Esophagus (tissue), 2 donors: Measurements from ENCODE around the gene FAM200B. TPM values are rescaled to one million over a fixed set of nuclear protein-coding genes. Genes with fewer than 3 reads are reported as not detected.

Experiments
- H3K27ac ChIP-seq, 2 donors: one replicate each; pipeline ENCODE4 v1.5.1; 2013; ENCODE audit warnings: low read depth in 2 of 2, mild to moderate bottlenecking in 2 of 2, inconsistent platforms in 1 of 2, low read length in 1 of 2, moderate library complexity in 1 of 2
- H3K27me3 ChIP-seq, 2 donors: one replicate each; pipeline ENCODE4 v1.6.1; 2013; ENCODE audit warnings: low read length in 2 of 2, control low read depth in 1 of 2, mild to moderate bottlenecking in 1 of 2; ENCODE audit not compliant: insufficient read depth in 2 of 2, control insufficient read depth in 1 of 2
- H3K36me3 ChIP-seq, 2 donors: one replicate each; pipeline ENCODE4 v1.6.1; 2013; ENCODE audit warnings: low read length in 1 of 2; ENCODE audit not compliant: control insufficient read depth in 2 of 2, insufficient read depth in 2 of 2
- H3K4me1 ChIP-seq, 2 donors: one replicate each; pipeline ENCODE4 v1.6.1; 2013; ENCODE audit warnings: low read length in 1 of 2; ENCODE audit not compliant: control insufficient read depth in 2 of 2, insufficient read depth in 2 of 2
- H3K4me3 ChIP-seq, 2 donors: one replicate each; pipeline ENCODE4 v1.5.1; 2013; ENCODE audit warnings: low read length in 2 of 2, mild to moderate bottlenecking in 2 of 2, low read depth in 1 of 2, moderate library complexity in 1 of 2
- H3K9me3 ChIP-seq, 2 donors: one replicate each; pipeline ENCODE4 v1.6.1; 2013; ENCODE audit warnings: mild to moderate bottlenecking in 2 of 2, low read depth in 1 of 2, low read length in 1 of 2, moderate library complexity in 1 of 2; ENCODE audit not compliant: control insufficient read depth in 2 of 2, insufficient read depth in 1 of 2
- WGBS, 2 donors: extraction: QIAGEN DNeasy Blood & Tissue Kit; methylation state at CpG; one replicate each; pipeline ENCODE4 v1.1.7; 2013; 5-methylcytosine and 5-hydroxymethylcytosine counted together
- polyA plus RNA-seq, 2 donors: library from polyadenylated mRNA; stranded (reverse); fragments of 200-250 nt; gene quantifications; one replicate each; pipeline ENCODE4 v1.2.3, GENCODE V29; 2013
- donor health status: healthy with polysubstance abuse.
- donor health status: Bipolar disorder and iron deficiency.

The FAM200B gene
- 10 to 100 TPM; 25.7 to 42.6 TPM for polyA plus RNA-seq

- WGBS, 2 donors, result 0 to 1% methylated on average over 56 of the region's 56 CpGs
Observed at GRCh38 chr4:15681372-15682241, at the start of gene FAM200B. Gene FAM200B (plus strand): TSS chr4:15681827. CDS start chr4:15686978, 5,151 bp downstream.

GRCh38 chr4:15636818-15637217 lies 44.8 kb upstream of the FAM200B start:
- H3K27me3 ChIP-seq, result no peaks in the 10 kb centered on the region
- H3K9me3 ChIP-seq, result no peaks in the 10 kb centered on the region
- H3K27ac ChIP-seq, result no peak overlapping the region
- H3K4me1 ChIP-seq, result no peaks in the 10 kb centered on the region
- WGBS, 2 donors, result 86 to 90% methylated on average over 1 of the region's 1 CpG
- H3K4me3 ChIP-seq, result no peak overlapping the region
- H3K36me3 ChIP-seq, result no peaks in the 10 kb centered on the region

More at GRCh38 chr4:15681372-15682241, at the start of gene FAM200B:
- Histone ChIP-seq H3K27me3 (no peaks in the 10 kb centered on the region), H3K27ac (peak within 1 kb of the TSS; percentile 95 to 99), H3K4me3 (peak within 1 kb of the TSS; percentile 71 to 87), H3K4me1 (peaks cover 0 to 3% of the 10 kb centered on the region in 2 donors), H3K36me3 (no peaks in the 10 kb centered on the region), H3K9me3 (no peaks in the 10 kb centered on the region)

- Histone ChIP-seq H3K4me3 (no peak overlapping the region), H3K36me3 (no peaks in the 10 kb centered on the region), H3K27me3 (no peaks in the 10 kb centered on the region), H3K27ac (no peak overlapping the region), H3K4me1 (no peaks in the 10 kb centered on the region), H3K9me3 (no peaks in the 10 kb centered on the region)
- WGBS, 2 donors, result 92 to 95% methylated on average over 6 of the region's 6 CpGs
Observed at GRCh38 chr4:15638418-15638817, 43.2 kb upstream of the FAM200B start.

GRCh38 chr4:15648600-15648999 lies 33.0 kb upstream of the FAM200B start:
- H3K4me1 ChIP-seq, result no peaks in the 10 kb centered on the region
- H3K36me3 ChIP-seq, result no peaks in the 10 kb centered on the region
- H3K9me3 ChIP-seq, result no peaks in the 10 kb centered on the region
- H3K4me3 ChIP-seq, result no peak overlapping the region
- H3K27ac ChIP-seq, result no peak overlapping the region
- 51 to 69% methylated on average over 2 of the region's 2 CpGs for WGBS, 2 donors
- no peaks in the 10 kb centered on the region for H3K27me3 ChIP-seq

- Histone ChIP-seq H3K4me1 (no peaks in the 10 kb centered on the region), H3K27ac (no peak overlapping the region), H3K27me3 (no peaks in the 10 kb centered on the region), H3K4me3 (no peak overlapping the region), H3K36me3 (no peaks in the 10 kb centered on the region), H3K9me3 (no peaks in the 10 kb centered on the region)
- 27 to 33% methylated on average over 5 of the region's 5 CpGs for WGBS, 2 donors
Observed at GRCh38 chr4:15649914-15650545, 31.6 kb upstream of the FAM200B start.

- Histone ChIP-seq H3K9me3 (no peaks in the 10 kb centered on the region), H3K4me1 (peaks cover 0 to 4% of the 10 kb centered on the region in 2 donors), H3K27ac (no peak overlapping the region), H3K4me3 (no peak overlapping the region), H3K27me3 (no peaks in the 10 kb centered on the region), H3K36me3 (no peaks in the 10 kb centered on the region)
- WGBS, 2 donors, result 22% methylated on average over 2 of the region's 2 CpGs
Observed at GRCh38 chr4:15651676-15652075, 30.0 kb upstream of the FAM200B start.

- peaks cover 0 to 4% of the 10 kb centered on the region in 2 donors for H3K4me1 ChIP-seq
Observed at GRCh38 chr4:15652191-15652590, 29.4 kb upstream of the FAM200B start.

GRCh38 chr4:15652841-15653240 lies 28.8 kb upstream of the FAM200B start:
- no peak overlapping the region for H3K4me3 ChIP-seq
- H3K27me3 ChIP-seq, result no peaks in the 10 kb centered on the region
- 34 to 37% methylated on average over 4 of the region's 4 CpGs for WGBS, 2 donors
- no peaks in the 10 kb centered on the region for H3K36me3 ChIP-seq
- no peak overlapping the region for H3K27ac ChIP-seq
- H3K4me1 ChIP-seq, result peaks cover 0 to 4% of the 10 kb centered on the region in 2 donors
- no peaks in the 10 kb centered on the region for H3K9me3 ChIP-seq

More at GRCh38 chr4:15652191-15652590, 29.4 kb upstream of the FAM200B start:
- Histone ChIP-seq H3K27me3 (no peaks in the 10 kb centered on the region), H3K36me3 (no peaks in the 10 kb centered on the region), H3K9me3 (no peaks in the 10 kb centered on the region), H3K4me3 (no peak overlapping the region), H3K27ac (no peak overlapping the region)
- 59 to 80% methylated on average over 1 of the region's 1 CpG for WGBS, 2 donors

GRCh38 chr4:15653420-15653819 lies 28.2 kb upstream of the FAM200B start:
- Histone ChIP-seq H3K36me3 (no peaks in the 10 kb centered on the region), H3K4me3 (peak overlapping the region in 1 of 2 donors; percentile 75), H3K27ac (peak overlapping the region in 1 of 2 donors; percentile 99), H3K27me3 (no peaks in the 10 kb centered on the region), H3K4me1 (peaks cover 0 to 4% of the 10 kb centered on the region in 2 donors), H3K9me3 (no peaks in the 10 kb centered on the region)
- 13 to 18% methylated on average over 4 of the region's 4 CpGs for WGBS, 2 donors
